Stimulated activated CD8-positive, alpha-beta memory T cell treated with anti-CD3 and anti-CD28 coated beads, Interleukin-12 subunit alpha, Interleukin-12 subunit beta, amount 100 ng/mL, for 1 hour (primary cell): Measurements from ENCODE around the gene ACBD3.

Source experiments
- DNase-seq: peaks from one replicate; pipeline ENCODE4 v3.0.0-alpha.2; 2020; ENCODE audit warnings: low read depth

The ACBD3 gene

GRCh38 chr1:226201029-226201593 lies 14.6 kb upstream of the ACBD3 start:
- no peak for DNase-seq

GRCh38 chr1:226199971-226200370 lies 13.4 kb upstream of the ACBD3 start:
- DNase-seq, result no peak

GRCh38 chr1:226195144-226195543 lies 8.6 kb upstream of the ACBD3 start:
- no peak for DNase-seq

GRCh38 chr1:226187380-226187779 lies 839 bp upstream of the ACBD3 start:
- no peak for DNase-seq

GRCh38 chr1:226187019-226187322 lies 430 bp upstream of the ACBD3 start:
- DNase-seq, result no peak

- no peak for DNase-seq
These were observed 1.2 kb downstream of the ACBD3 start for GRCh38 chr1:226185141-226186036.

GRCh38 chr1:226181996-226182714 lies 4.4 kb downstream of the ACBD3 start:
- DNase-seq, result no peak

- no peak for DNase-seq
These were observed 9.7 kb downstream of the ACBD3 start for GRCh38 chr1:226176870-226177269.

GRCh38 chr1:226172589-226172988 lies 14.0 kb downstream of the ACBD3 start:
- no peak for DNase-seq

GRCh38 chr1:226166341-226166740 lies 20.2 kb downstream of the ACBD3 start:
- no peak for DNase-seq

GRCh38 chr1:226164154-226164553 lies 22.4 kb downstream of the ACBD3 start:
- DNase-seq, result no peak

- no peak for DNase-seq
These were observed 23.6 kb downstream of the ACBD3 start for GRCh38 chr1:226162898-226163297.

- DNase-seq, result no peak
These were observed 27.6 kb downstream of the ACBD3 start for GRCh38 chr1:226158983-226159382.

GRCh38 chr1:226158457-226158856 lies 28.1 kb downstream of the ACBD3 start:
- DNase-seq, result no peak

- no peak for DNase-seq
These were observed 28.7 kb downstream of the ACBD3 start for GRCh38 chr1:226157761-226158316.

GRCh38 chr1:226154593-226154992 lies 31.9 kb downstream of the ACBD3 start:
- DNase-seq, result no peak

- no peak for DNase-seq
These were observed 36.7 kb downstream of the ACBD3 start for GRCh38 chr1:226149806-226150205.

- no peak for DNase-seq
These were observed 38.4 kb downstream of the ACBD3 start for GRCh38 chr1:226148121-226148648.

- no peak for DNase-seq
These were observed 42.5 kb downstream of the ACBD3 start for GRCh38 chr1:226144045-226144444.

- no peak for DNase-seq
These were observed 50.8 kb downstream of the ACBD3 start for GRCh38 chr1:226135709-226136108.

- no peak for DNase-seq
These were observed 51.4 kb downstream of the ACBD3 start for GRCh38 chr1:226135059-226135651.
